Trophoblast cell (in vitro differentiated cells and primary cell): ENCODE measurements around the gene PCMTD2.
"Not testable (repeated sequence)": the region's sequence is repeated elsewhere in the genome, so short reads cannot be mapped to it uniquely, and the experiment has no call there.

Source experiments
- DNase-seq, 2 donors: peaks; one replicate each; pipeline ENCODE4 v3.0.0-alpha.2; 2016
- H2AFZ ChIP-seq: 2 replicates; pipeline ENCODE4 v1.6.1; 2013; ENCODE audit warnings: low read length, moderate library complexity, mild to moderate bottlenecking; ENCODE audit not compliant: insufficient read depth, poor library complexity
- H2AK5ac ChIP-seq: 2 replicates; pipeline ENCODE4 v1.6.1; 2013; ENCODE audit warnings: mild to moderate bottlenecking, low read length
- H2BK120ac ChIP-seq: 2 replicates; pipeline ENCODE4 v1.6.1; 2013; ENCODE audit warnings: low read length, mild to moderate bottlenecking, moderate library complexity; ENCODE audit not compliant: insufficient read depth, poor library complexity
- H2BK12ac ChIP-seq: 2 replicates; pipeline ENCODE4 v1.6.1; 2013; ENCODE audit warnings: mild to moderate bottlenecking, low read length, moderate library complexity
- H2BK5ac ChIP-seq: 2 replicates; pipeline ENCODE4 v1.6.1; 2013; ENCODE audit warnings: low read length, low read depth, moderate library complexity, mild to moderate bottlenecking; ENCODE audit not compliant: poor library complexity
- H3K14ac ChIP-seq: 2 replicates; pipeline ENCODE4 v1.6.1; 2013; ENCODE audit warnings: mild to moderate bottlenecking, low read length
- H3K18ac ChIP-seq: 2 replicates; pipeline ENCODE4 v1.6.1; 2013; ENCODE audit warnings: mild to moderate bottlenecking, low read length
- H3K23ac ChIP-seq: 2 replicates; pipeline ENCODE4 v1.6.1; 2013; ENCODE audit warnings: low read length
- H3K27ac ChIP-seq: 2 replicates; pipeline ENCODE4 v1.5.1; 2013; ENCODE audit warnings: low read depth, mild to moderate bottlenecking, inconsistent platforms, low read length, moderate library complexity
- H3K27me3 ChIP-seq: 2 replicates; pipeline ENCODE4 v1.6.1; 2013; ENCODE audit warnings: inconsistent platforms, mild to moderate bottlenecking, low read length, moderate library complexity; ENCODE audit not compliant: insufficient read depth
- H3K36me3 ChIP-seq, 2 experiments: 1 replicate in 1 of 2; 2 replicates in 1 of 2; pipeline ENCODE4 v1.6.1; 2013; ENCODE audit warnings: low read length in 2 of 2, mild to moderate bottlenecking in 2 of 2, moderate library complexity in 1 of 2; ENCODE audit not compliant: insufficient read depth in 2 of 2, control insufficient read depth in 1 of 2
- H3K4ac ChIP-seq: 2 replicates; pipeline ENCODE4 v1.6.1; 2013; ENCODE audit warnings: low read depth, mild to moderate bottlenecking, low read length, moderate library complexity
- H3K4me1 ChIP-seq, 2 experiments: 1 replicate in 1 of 2; 2 replicates in 1 of 2; pipeline ENCODE4 v1.6.1; 2013; ENCODE audit warnings: low read length in 2 of 2, mild to moderate bottlenecking in 2 of 2, moderate library complexity in 1 of 2; ENCODE audit not compliant: insufficient read depth in 2 of 2, control insufficient read depth in 1 of 2
- H3K4me2 ChIP-seq: 2 replicates; pipeline ENCODE4 v1.6.1; 2013; ENCODE audit warnings: inconsistent platforms, mild to moderate bottlenecking, low read length, moderate library complexity
- H3K4me3 ChIP-seq: 2 replicates; pipeline ENCODE4 v1.5.1; 2013; ENCODE audit warnings: mild to moderate bottlenecking, low read depth, low read length, inconsistent platforms
- H3K79me1 ChIP-seq: one replicate; pipeline ENCODE4 v1.6.1; 2013; ENCODE audit warnings: low read length
- H3K79me2 ChIP-seq: 2 replicates; pipeline ENCODE4 v1.6.1; 2013; ENCODE audit warnings: low read length, mild to moderate bottlenecking; ENCODE audit not compliant: control insufficient read depth, insufficient read depth, poor library complexity
- H3K9ac ChIP-seq: 2 replicates; pipeline ENCODE4 v1.6.1; 2013; ENCODE audit warnings: mild to moderate bottlenecking, low read length
- H3K9me3 ChIP-seq: 2 replicates; pipeline ENCODE4 v1.6.1; 2013; ENCODE audit warnings: low read depth, mild to moderate bottlenecking, control low read depth, inconsistent platforms, low read length; ENCODE audit not compliant: insufficient read depth
- H4K12ac ChIP-seq: 2 replicates; pipeline ENCODE4 v1.6.1; 2013; ENCODE audit warnings: low read depth, mild to moderate bottlenecking, low read length, moderate library complexity
- H4K8ac ChIP-seq: 2 replicates; pipeline ENCODE4 v1.6.1; 2013; ENCODE audit warnings: low read depth, mild to moderate bottlenecking, low read length, moderate library complexity
- H4K91ac ChIP-seq: one replicate; pipeline ENCODE4 v1.6.1; 2013; ENCODE audit warnings: low read depth, mild to moderate bottlenecking, low read length, moderate library complexity
- WGBS: extraction: QIAGEN DNeasy Blood & Tissue Kit; methylation state at CpG from one replicate; pipeline ENCODE4 v1.1.7; 2013; ENCODE audit warnings: missing lambda C conversion rate; ENCODE audit not compliant: insufficient read length, insufficient coverage; ENCODE audit errors: extremely low coverage; 5-methylcytosine and 5-hydroxymethylcytosine counted together

PCMTD2 gene

DNA sequence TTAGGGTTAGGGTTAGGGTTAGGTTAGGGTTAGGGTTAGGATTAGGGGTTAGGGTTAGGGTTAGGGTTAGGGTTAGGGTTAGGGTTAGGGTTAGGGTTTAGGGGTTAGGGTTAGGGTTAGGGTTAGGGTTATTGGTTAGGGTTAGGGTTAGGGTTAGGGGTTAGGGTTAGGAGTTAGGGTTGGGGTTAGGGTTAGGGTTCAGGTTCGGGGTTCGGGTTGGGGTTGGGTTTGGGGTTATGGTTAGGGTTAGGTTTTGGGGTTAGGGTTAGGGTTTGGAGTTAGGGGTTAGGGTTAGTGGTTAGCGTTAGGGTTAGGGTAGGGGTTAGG, 31.7 kb downstream of the PCMTD2 start:
- not testable (repeated sequence) for H2BK12ac ChIP-seq, H3K23ac ChIP-seq, H3K79me1 ChIP-seq, H3K9me3 ChIP-seq, H3K9ac ChIP-seq, H3K79me2 ChIP-seq, H3K36me3 ChIP-seq, H3K27ac ChIP-seq, DNase-seq, H3K27me3 ChIP-seq, H3K4me2 ChIP-seq, H3K14ac ChIP-seq, H3K4ac ChIP-seq, H2BK5ac ChIP-seq, H3K18ac ChIP-seq, H4K12ac ChIP-seq, H3K4me3 ChIP-seq, H2AFZ ChIP-seq, H2AK5ac ChIP-seq, H3K4me1 ChIP-seq, H4K8ac ChIP-seq, H2BK120ac ChIP-seq, H4K91ac ChIP-seq
- WGBS = 100% methylated on average over 3 of the region's 3 CpGs

DNA sequence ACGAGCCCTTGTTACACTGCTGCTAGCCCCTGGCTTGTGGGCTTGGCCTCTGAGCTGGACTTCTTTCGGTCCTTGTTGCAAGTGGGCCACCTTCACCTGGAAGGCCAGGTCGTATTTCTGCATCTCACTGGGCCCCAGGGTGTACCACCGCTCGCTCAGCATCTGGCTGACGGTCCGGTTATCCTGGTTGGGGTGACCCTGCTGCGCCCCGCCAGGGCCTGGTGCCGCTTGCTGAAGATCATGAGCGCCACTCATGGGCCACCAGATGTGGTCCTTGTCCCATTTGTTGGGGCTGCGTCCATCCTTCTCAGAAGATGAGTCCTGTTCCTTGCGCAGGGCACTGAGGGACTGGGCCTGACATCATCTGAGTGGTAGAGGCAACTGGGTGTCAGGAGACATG, 36.6 kb downstream of the PCMTD2 start:
- H4K8ac ChIP-seq, H3K9ac ChIP-seq, H3K4ac ChIP-seq, H3K14ac ChIP-seq, H3K79me2 ChIP-seq, H3K4me2 ChIP-seq, H2BK120ac ChIP-seq, H3K23ac ChIP-seq, H4K91ac ChIP-seq, H3K18ac ChIP-seq, H3K79me1 ChIP-seq, DNase-seq, H4K12ac ChIP-seq, H3K27me3 ChIP-seq, H3K9me3 ChIP-seq, H3K4me3 ChIP-seq, H3K27ac ChIP-seq, H3K36me3 ChIP-seq, H2BK5ac ChIP-seq, H2BK12ac ChIP-seq, H3K4me1 ChIP-seq, H2AK5ac ChIP-seq, H2AFZ ChIP-seq: not testable (repeated sequence)
- WGBS = no CpG with 5 or more reads among the region's 13 CpGs

DNA sequence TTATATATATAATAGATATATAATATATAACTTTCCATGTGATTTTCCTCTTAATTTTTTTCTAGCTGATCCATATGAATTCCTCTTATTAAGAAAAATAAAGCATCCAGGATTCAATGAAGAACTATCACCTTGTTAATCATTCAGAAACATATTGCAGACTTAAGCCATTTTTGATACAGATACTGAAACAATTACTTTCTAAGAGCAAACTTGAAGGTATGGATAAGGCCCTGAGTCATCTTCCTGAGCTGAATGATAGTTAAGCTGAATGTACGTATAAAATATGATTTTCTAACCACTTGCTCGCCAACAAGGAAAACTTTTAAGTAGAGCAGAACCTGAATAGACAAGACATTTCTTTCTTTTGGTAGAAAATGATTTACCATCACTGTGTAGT, 47.5 kb downstream of the PCMTD2 start:
- not testable (repeated sequence) for H4K12ac ChIP-seq, H3K9me3 ChIP-seq, H3K9ac ChIP-seq, H3K27ac ChIP-seq, H2BK5ac ChIP-seq, H3K79me1 ChIP-seq, H3K36me3 ChIP-seq, DNase-seq, H3K4me1 ChIP-seq, H3K4me2 ChIP-seq, H3K4ac ChIP-seq, H3K14ac ChIP-seq, H3K27me3 ChIP-seq, H2AFZ ChIP-seq, H3K79me2 ChIP-seq, H3K18ac ChIP-seq, H3K23ac ChIP-seq, H4K8ac ChIP-seq, H2AK5ac ChIP-seq, H2BK120ac ChIP-seq, H2BK12ac ChIP-seq, H3K4me3 ChIP-seq, H4K91ac ChIP-seq
- no CpG with 5 or more reads among the region's 2 CpGs for WGBS

DNA sequence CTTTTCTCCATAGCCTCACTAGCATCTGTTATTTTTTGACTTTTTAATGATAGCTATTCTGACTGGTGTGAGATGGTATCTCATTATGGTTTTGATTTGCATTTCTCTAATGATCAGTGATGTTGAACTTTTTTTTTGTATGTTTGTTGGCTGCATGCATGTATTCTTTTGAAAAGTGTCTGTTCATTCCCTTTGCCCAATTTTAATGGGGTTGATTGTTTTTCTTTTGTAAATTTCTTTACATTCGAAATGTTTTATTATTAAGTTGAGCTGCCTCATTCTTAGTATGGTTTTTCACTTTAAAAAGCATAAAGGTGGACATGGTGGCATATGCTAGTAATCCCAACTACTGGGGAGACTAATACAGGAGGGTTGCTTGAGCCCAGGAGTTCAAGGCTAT, 58.2 kb downstream of the PCMTD2 start:
- H3K4ac ChIP-seq, H3K9ac ChIP-seq, H3K9me3 ChIP-seq, H3K23ac ChIP-seq, H3K79me1 ChIP-seq, H3K14ac ChIP-seq, H3K4me1 ChIP-seq, H3K79me2 ChIP-seq, H3K4me3 ChIP-seq, H4K12ac ChIP-seq, H3K27ac ChIP-seq, H4K8ac ChIP-seq, DNase-seq, H2AK5ac ChIP-seq, H2BK5ac ChIP-seq, H2AFZ ChIP-seq, H3K36me3 ChIP-seq, H3K4me2 ChIP-seq, H3K18ac ChIP-seq, H2BK120ac ChIP-seq, H4K91ac ChIP-seq, H3K27me3 ChIP-seq, H2BK12ac ChIP-seq: not testable (repeated sequence)
- no CpG with 5 or more reads among the region's 1 CpG for WGBS

GRCh38 chr20:64315381-64315780, 59.8 kb downstream of the PCMTD2 start:
- H3K4me1 ChIP-seq, H3K18ac ChIP-seq, H3K4me2 ChIP-seq, H3K4ac ChIP-seq, H2BK12ac ChIP-seq, H3K9me3 ChIP-seq, H3K79me1 ChIP-seq, H2AK5ac ChIP-seq, H2BK120ac ChIP-seq, H2AFZ ChIP-seq, H4K8ac ChIP-seq, H3K27ac ChIP-seq, H3K36me3 ChIP-seq, H3K9ac ChIP-seq, H3K79me2 ChIP-seq, DNase-seq, H2BK5ac ChIP-seq, H3K4me3 ChIP-seq, H3K27me3 ChIP-seq, H4K12ac ChIP-seq, H3K14ac ChIP-seq, H3K23ac ChIP-seq, H4K91ac ChIP-seq: not testable (repeated sequence)
